Loucy (cell line): Measurements from ENCODE around the gene DPAGT1.

Source experiments
- H2AFZ ChIP-seq: fragments of 200-600 bp; sonication (generic); 2 replicates; pipeline ENCODE4 v1.6.0; 2016; ENCODE audit warnings: antibody characterized with exemption, mild to moderate bottlenecking, low read length, moderate library complexity
- H3F3A ChIP-seq: fragments of 200-600 bp; 2 replicates; pipeline ENCODE4 v1.6.0; 2016; ENCODE audit warnings: antibody characterized with exemption, low read depth, mild to moderate bottlenecking
- H3K27me3 ChIP-seq: fragments of 200-600 bp; sonication (generic); 2 replicates; pipeline ENCODE4 v1.6.1; 2014; ENCODE audit warnings: low read length, mild to moderate bottlenecking; ENCODE audit not compliant: insufficient read depth, poor library complexity, severe bottlenecking
- H3K36me3 ChIP-seq: fragments of 200-600 bp; sonication (generic); 2 replicates; pipeline ENCODE4 v1.6.1; 2016; ENCODE audit warnings: low read length; ENCODE audit not compliant: insufficient read depth
- H3K4me1 ChIP-seq: fragments of 200-600 bp; sonication (generic); 2 replicates; pipeline ENCODE4 v1.5.1; 2014; ENCODE audit warnings: low read length, mild to moderate bottlenecking; ENCODE audit not compliant: insufficient read depth, poor library complexity, severe bottlenecking
- H3K4me2 ChIP-seq: fragments of 200-600 bp; sonication (generic); 2 replicates; pipeline ENCODE4 v1.6.0; 2014; ENCODE audit warnings: antibody characterized with exemption, low read length, low read depth, mild to moderate bottlenecking; ENCODE audit not compliant: poor library complexity, severe bottlenecking
- H3K4me3 ChIP-seq: fragments of 200-600 bp; sonication (generic); 2 replicates; pipeline ENCODE4 v1.5.1; 2014; ENCODE audit warnings: low read length, mild to moderate bottlenecking, mixed read lengths; ENCODE audit not compliant: poor library complexity, severe bottlenecking
- H3K79me2 ChIP-seq: fragments of 200-600 bp; sonication (generic); 2 replicates; pipeline ENCODE4 v1.6.1; 2014; ENCODE audit warnings: low read length; ENCODE audit not compliant: insufficient read depth
- H3K9ac ChIP-seq: fragments of 200-600 bp; sonication (generic); 2 replicates; pipeline ENCODE4 v1.6.0; 2014; ENCODE audit warnings: mild to moderate bottlenecking, low read depth, low read length, moderate library complexity; ENCODE audit not compliant: poor library complexity, severe bottlenecking
- H3K9me2 ChIP-seq: fragments of 200-600 bp; sonication (generic); replicated peaks from 2 replicates; pipeline ENCODE4 v1.6.1; 2016; ENCODE audit warnings: low read depth, low read length, mixed read lengths
- H3K9me3 ChIP-seq: fragments of 200-600 bp; sonication (generic); 2 replicates; pipeline ENCODE4 v1.6.1; 2014; ENCODE audit warnings: mild to moderate bottlenecking, antibody characterized with exemption, low read length, low read depth; ENCODE audit not compliant: insufficient read depth
- H4K20me1 ChIP-seq: fragments of 200-600 bp; sonication (generic); 2 replicates; pipeline ENCODE4 v1.6.0; 2014; ENCODE audit warnings: antibody characterized with exemption, low read length, mild to moderate bottlenecking; ENCODE audit not compliant: insufficient read depth, poor library complexity, severe bottlenecking
- CTCF ChIP-seq: fragments of 200-600 bp; sonication (generic); conservative IDR thresholded peaks from 2 replicates; pipeline ENCODE4 v1.5.1; 2014; ENCODE audit warnings: mild to moderate bottlenecking, antibody characterized with exemption, low read length
- EZH2phosphoT487 ChIP-seq: fragments of 200-600 bp; IDR thresholded peaks from 2 replicates; pipeline ENCODE4 v1.6.1; 2018; ENCODE audit warnings: antibody characterized with exemption, mild to moderate bottlenecking, moderate library complexity, borderline replicate concordance

DPAGT1 gene

GRCh38 chr11:119110439-119110838 lies 8.8 kb upstream of the DPAGT1 start:
- no peaks in the 10 kb centered on the region for H3K27me3 ChIP-seq
- H4K20me1 ChIP-seq: no peaks in the 10 kb centered on the region
- no peaks in the 10 kb centered on the region for H3K9me2 ChIP-seq
- H3K4me3 ChIP-seq: no peak overlapping the region
- H3F3A ChIP-seq: no peaks in the 10 kb centered on the region
- H3K4me2 ChIP-seq: peak overlapping the region; percentile 100
- H3K79me2 ChIP-seq: peaks cover 35% of the 10 kb centered on the region
- no peaks in the 10 kb centered on the region for H3K9me3 ChIP-seq
- peaks cover 31% of the 10 kb centered on the region for H3K4me1 ChIP-seq
- no peak overlapping the region for H3K9ac ChIP-seq
- TF ChIP-seq EZH2phosphoT487: no peak
- TF ChIP-seq CTCF: no peak
- H3K36me3 ChIP-seq: peaks cover 11% of the 10 kb centered on the region; the same call in 1 of the 2 replicates
- no peak overlapping the region for H2AFZ ChIP-seq

GRCh38 chr11:119109843-119110242 lies 8.2 kb upstream of the DPAGT1 start:
- Histone ChIP-seq H3K79me2 (peaks cover 35% of the 10 kb centered on the region), H2AFZ (no peak overlapping the region), H3K9me2 (no peaks in the 10 kb centered on the region), H3K4me1 (peaks cover 31% of the 10 kb centered on the region), H3K36me3 (peaks cover 11% of the 10 kb centered on the region; the same call in 1 of the 2 replicates), H3K27me3 (no peaks in the 10 kb centered on the region), H3K9me3 (no peaks in the 10 kb centered on the region), H3K4me3 (peak overlapping the region; percentile 80), H4K20me1 (no peaks in the 10 kb centered on the region), H3K9ac (peak overlapping the region; percentile 40), H3K4me2 (peak overlapping the region; percentile 100), H3F3A (no peaks in the 10 kb centered on the region)
- TF ChIP-seq CTCF (no peak), EZH2phosphoT487 (no peak)

GRCh38 chr11:119108857-119109221 lies 7.2 kb upstream of the DPAGT1 start:
- Histone ChIP-seq H3K27me3 (no peaks in the 10 kb centered on the region), H3K4me1 (peaks cover 31% of the 10 kb centered on the region), H3K9me2 (no peaks in the 10 kb centered on the region), H3K4me2 (peak overlapping the region; percentile 100), H3K36me3 (peaks cover 4% of the 10 kb centered on the region; the same call in 1 of the 2 replicates), H3K4me3 (peak overlapping the region; percentile 80), H3K79me2 (peaks cover 35% of the 10 kb centered on the region), H3F3A (no peaks in the 10 kb centered on the region), H3K9me3 (no peaks in the 10 kb centered on the region), H2AFZ (no peak overlapping the region), H3K9ac (peak overlapping the region; percentile 40), H4K20me1 (no peaks in the 10 kb centered on the region)
- no peak for TF ChIP-seq EZH2phosphoT487
- no peak for TF ChIP-seq CTCF
